Spleen (tissue), 7 donors: ENCODE measurements around the gene GRM8.

Experiments
- POLR2A ChIP-seq, 3 donors: fragments of 450-650 bp; IDR thresholded peaks; one replicate each; pipeline ENCODE4 v1.5.1; 2017; ENCODE audit warnings: antibody characterized with exemption in 3 of 3, mild to moderate bottlenecking in 1 of 3
- POLR2AphosphoS5 ChIP-seq, 3 donors: sonication (generic); formaldehyde crosslinking; IDR thresholded peaks; one replicate each; pipeline ENCODE4 v1.5.1; 2017; ENCODE audit warnings: antibody characterized with exemption in 3 of 3
- TF ChIP-seq, protein P1 (sequence below), 11 experiments: fragments of 200-600 bp in 7 of 11; fragments of 450-650 bp in 4 of 11; sonication (generic) in 4 of 11; IDR thresholded peaks in 8 of 11; conservative IDR thresholded peaks in 3 of 11; 1 replicate in 7 of 11; 2 replicates in 4 of 11; pipeline versions ENCODE4 v1.4.0 to v1.8.0; 2016 to 2021; ENCODE audit warnings: antibody characterized with exemption in 11 of 11, inconsistent platforms in 4 of 11, mild to moderate bottlenecking in 1 of 11
- donor health status: DM: no; HTN: no; CAD: no; lungs with moderate emphysema.
- donor health status: DM: no; HTN: no; CAD: no.
- donor health status: DM: no; HTN: no; CAD: no.

DNA sequence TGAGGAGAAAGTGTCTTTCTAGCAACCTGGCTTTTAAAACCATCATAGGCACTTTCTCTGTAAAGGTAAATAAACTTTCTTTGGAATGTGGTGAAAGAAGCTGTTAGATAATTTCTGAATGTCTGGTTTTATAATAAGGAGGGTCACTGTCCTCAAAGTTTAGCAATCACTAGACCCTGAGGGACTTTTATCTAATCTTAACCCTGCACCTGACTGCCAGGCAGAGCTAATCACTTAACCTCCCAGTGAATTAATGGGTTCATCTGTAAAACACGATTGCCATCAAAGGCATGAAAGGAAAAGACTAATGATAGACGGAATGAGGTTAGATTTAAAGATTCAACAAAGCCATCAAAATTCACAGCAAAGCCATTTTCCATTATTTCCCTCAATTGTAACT is 553.8 kb downstream of the GRM8 start:
- TF ChIP-seq, protein P1, sequence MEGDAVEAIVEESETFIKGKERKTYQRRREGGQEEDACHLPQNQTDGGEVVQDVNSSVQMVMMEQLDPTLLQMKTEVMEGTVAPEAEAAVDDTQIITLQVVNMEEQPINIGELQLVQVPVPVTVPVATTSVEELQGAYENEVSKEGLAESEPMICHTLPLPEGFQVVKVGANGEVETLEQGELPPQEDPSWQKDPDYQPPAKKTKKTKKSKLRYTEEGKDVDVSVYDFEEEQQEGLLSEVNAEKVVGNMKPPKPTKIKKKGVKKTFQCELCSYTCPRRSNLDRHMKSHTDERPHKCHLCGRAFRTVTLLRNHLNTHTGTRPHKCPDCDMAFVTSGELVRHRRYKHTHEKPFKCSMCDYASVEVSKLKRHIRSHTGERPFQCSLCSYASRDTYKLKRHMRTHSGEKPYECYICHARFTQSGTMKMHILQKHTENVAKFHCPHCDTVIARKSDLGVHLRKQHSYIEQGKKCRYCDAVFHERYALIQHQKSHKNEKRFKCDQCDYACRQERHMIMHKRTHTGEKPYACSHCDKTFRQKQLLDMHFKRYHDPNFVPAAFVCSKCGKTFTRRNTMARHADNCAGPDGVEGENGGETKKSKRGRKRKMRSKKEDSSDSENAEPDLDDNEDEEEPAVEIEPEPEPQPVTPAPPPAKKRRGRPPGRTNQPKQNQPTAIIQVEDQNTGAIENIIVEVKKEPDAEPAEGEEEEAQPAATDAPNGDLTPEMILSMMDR (IDR thresholded peaks at IDR 0.05 in 8 of 11, conservative IDR thresholded peaks at IDR 0.05 in 3 of 11): no peak
- TF ChIP-seq POLR2AphosphoS5 (IDR thresholded peaks at IDR 0.05) (no peak), POLR2A (IDR thresholded peaks at IDR 0.05) (no peak)
